ENCODE measurements around the gene UGT1A8.

Gene UGT1A8

GRCh38 chr2:233761040-233761769 is 143.8 kb downstream of the UGT1A8 start:
- no peak for DNase-seq (ENCODE audit: low spot score)
- H3K4me3 Mint-ChIP-seq, result no peak overlapping the region
- no peaks in the 10 kb centered on the region for H3K9me3 Mint-ChIP-seq
- H3K27ac Mint-ChIP-seq, result no peak overlapping the region
- peaks cover 11% of the 10 kb centered on the region for H3K27me3 Mint-ChIP-seq (ENCODE audit: low read depth)
- no peaks in the 10 kb centered on the region for H3K36me3 Mint-ChIP-seq (ENCODE audit: low read depth)
- no peaks in the 10 kb centered on the region for H3K4me1 Mint-ChIP-seq (ENCODE audit: low read depth)

- H3K27me3 Mint-ChIP-seq (ENCODE audit: low read depth), result peaks cover 13% of the 10 kb centered on the region
- no peaks in the 10 kb centered on the region for H3K9me3 Mint-ChIP-seq
- H3K4me1 Mint-ChIP-seq (ENCODE audit: low read depth), result no peaks in the 10 kb centered on the region
- no peak overlapping the region for H3K4me3 Mint-ChIP-seq
- H3K27ac Mint-ChIP-seq, result no peak overlapping the region
- H3K36me3 Mint-ChIP-seq (ENCODE audit: low read depth), result no peaks in the 10 kb centered on the region
- no peak for DNase-seq (ENCODE audit: low spot score)
Measured at GRCh38 chr2:233764264-233764663, 146.8 kb downstream of the UGT1A8 start.

- Mint-ChIP-seq H3K27ac (no peak overlapping the region), H3K4me3 (no peak overlapping the region), H3K4me1 (ENCODE audit: low read depth) (no peaks in the 10 kb centered on the region), H3K9me3 (no peaks in the 10 kb centered on the region), H3K27me3 (ENCODE audit: low read depth) (peaks cover 13% of the 10 kb centered on the region), H3K36me3 (ENCODE audit: low read depth) (no peaks in the 10 kb centered on the region)
- DNase-seq (ENCODE audit: low spot score), result no peak
Measured at GRCh38 chr2:233764761-233765160, 147.3 kb downstream of the UGT1A8 start.

GRCh38 chr2:233766416-233766815 is 149.0 kb downstream of the UGT1A8 start:
- H3K4me3 Mint-ChIP-seq, result no peak overlapping the region
- no peaks in the 10 kb centered on the region for H3K9me3 Mint-ChIP-seq
- no peak for DNase-seq (ENCODE audit: low spot score)
- H3K27me3 Mint-ChIP-seq (ENCODE audit: low read depth), result peaks cover 13% of the 10 kb centered on the region
- no peaks in the 10 kb centered on the region for H3K36me3 Mint-ChIP-seq (ENCODE audit: low read depth)
- no peak overlapping the region for H3K27ac Mint-ChIP-seq
- no peaks in the 10 kb centered on the region for H3K4me1 Mint-ChIP-seq (ENCODE audit: low read depth)

- no peaks in the 10 kb centered on the region for H3K4me1 Mint-ChIP-seq (ENCODE audit: low read depth)
- no peaks in the 10 kb centered on the region for H3K9me3 Mint-ChIP-seq
- H3K27me3 Mint-ChIP-seq (ENCODE audit: low read depth), result peaks cover 10% of the 10 kb centered on the region
Measured at GRCh38 chr2:233768076-233768475, 150.6 kb downstream of the UGT1A8 start.

GRCh38 chr2:233769260-233769659 is 151.8 kb downstream of the UGT1A8 start:
- no peak overlapping the region for H3K27ac Mint-ChIP-seq
- peaks cover 4% of the 10 kb centered on the region for H3K27me3 Mint-ChIP-seq (ENCODE audit: low read depth)
- H3K9me3 Mint-ChIP-seq, result no peaks in the 10 kb centered on the region
- DNase-seq (ENCODE audit: low spot score), result no peak
- no peaks in the 10 kb centered on the region for H3K36me3 Mint-ChIP-seq (ENCODE audit: low read depth)
- H3K4me3 Mint-ChIP-seq, result no peak overlapping the region
- no peaks in the 10 kb centered on the region for H3K4me1 Mint-ChIP-seq (ENCODE audit: low read depth)

More at GRCh38 chr2:233768076-233768475, 150.6 kb downstream of the UGT1A8 start:
- no peak for DNase-seq (ENCODE audit: low spot score)
- H3K36me3 Mint-ChIP-seq (ENCODE audit: low read depth), result no peaks in the 10 kb centered on the region
- H3K4me3 Mint-ChIP-seq, result no peak overlapping the region
- H3K27ac Mint-ChIP-seq, result no peak overlapping the region

- no peaks in the 10 kb centered on the region for H3K4me1 Mint-ChIP-seq (ENCODE audit: low read depth)
- no peak for DNase-seq (ENCODE audit: low spot score)
- H3K9me3 Mint-ChIP-seq, result peaks cover 3% of the 10 kb centered on the region
- no peak overlapping the region for H3K4me3 Mint-ChIP-seq
- no peaks in the 10 kb centered on the region for H3K36me3 Mint-ChIP-seq (ENCODE audit: low read depth)
- H3K27ac Mint-ChIP-seq, result no peak overlapping the region
- no peaks in the 10 kb centered on the region for H3K27me3 Mint-ChIP-seq (ENCODE audit: low read depth)
Measured at GRCh38 chr2:233772153-233772552, 154.7 kb downstream of the UGT1A8 start.

- no peaks in the 10 kb centered on the region for H3K36me3 Mint-ChIP-seq (ENCODE audit: low read depth)
- H3K9me3 Mint-ChIP-seq, result peaks cover 3% of the 10 kb centered on the region
- H3K27me3 Mint-ChIP-seq (ENCODE audit: low read depth), result no peaks in the 10 kb centered on the region
- no peak for DNase-seq (ENCODE audit: low spot score)
- H3K4me3 Mint-ChIP-seq, result no peak overlapping the region
- no peaks in the 10 kb centered on the region for H3K4me1 Mint-ChIP-seq (ENCODE audit: low read depth)
- H3K27ac Mint-ChIP-seq, result no peak overlapping the region
Measured at GRCh38 chr2:233772583-233772982, 155.2 kb downstream of the UGT1A8 start.

- no peak for DNase-seq (ENCODE audit: low spot score)
- H3K9me3 Mint-ChIP-seq, result peaks cover 3% of the 10 kb centered on the region
- no peaks in the 10 kb centered on the region for H3K27me3 Mint-ChIP-seq (ENCODE audit: low read depth)
Measured at GRCh38 chr2:233773854-233774253, 156.4 kb downstream of the UGT1A8 start.

GRCh38 chr2:233775414-233775813 is 158.0 kb downstream of the UGT1A8 start:
- no peaks in the 10 kb centered on the region for H3K27me3 Mint-ChIP-seq (ENCODE audit: low read depth)
- peaks cover 3% of the 10 kb centered on the region for H3K9me3 Mint-ChIP-seq
- no peaks in the 10 kb centered on the region for H3K36me3 Mint-ChIP-seq (ENCODE audit: low read depth)

More at GRCh38 chr2:233773854-233774253, 156.4 kb downstream of the UGT1A8 start:
- Mint-ChIP-seq H3K36me3 (ENCODE audit: low read depth) (no peaks in the 10 kb centered on the region), H3K4me3 (no peak overlapping the region), H3K27ac (no peak overlapping the region), H3K4me1 (ENCODE audit: low read depth) (no peaks in the 10 kb centered on the region)

GRCh38 chr2:233778030-233778429 is 160.6 kb downstream of the UGT1A8 start, which contains the start of gene MROH2A:
Gene MROH2A, plus strand, starts transcription at chr2:233778330. Its CDS starts 1,029 bp downstream, at chr2:233779359.
- peaks cover 8% of the 10 kb centered on the region for H3K27me3 Mint-ChIP-seq (ENCODE audit: low read depth)
- H3K9me3 Mint-ChIP-seq, result peaks cover 3% of the 10 kb centered on the region
- H3K36me3 Mint-ChIP-seq (ENCODE audit: low read depth), result no peaks in the 10 kb centered on the region
- no peak within 1 kb of the TSS for H3K27ac Mint-ChIP-seq
- no peak for DNase-seq (ENCODE audit: low spot score)
- no peaks in the 10 kb centered on the region for H3K4me1 Mint-ChIP-seq (ENCODE audit: low read depth)
- H3K4me3 Mint-ChIP-seq, result no peak within 1 kb of the TSS

More at GRCh38 chr2:233775414-233775813, 158.0 kb downstream of the UGT1A8 start:
- no peak overlapping the region for H3K4me3 Mint-ChIP-seq
- no peak overlapping the region for H3K27ac Mint-ChIP-seq
- DNase-seq (ENCODE audit: low spot score), result no peak
- H3K4me1 Mint-ChIP-seq (ENCODE audit: low read depth), result no peaks in the 10 kb centered on the region

- no peak overlapping the region for H3K4me3 Mint-ChIP-seq
- DNase-seq (ENCODE audit: low spot score), result no peak
- H3K36me3 Mint-ChIP-seq (ENCODE audit: low read depth), result no peaks in the 10 kb centered on the region
- peaks cover 3% of the 10 kb centered on the region for H3K9me3 Mint-ChIP-seq
- no peak overlapping the region for H3K27ac Mint-ChIP-seq
- H3K4me1 Mint-ChIP-seq (ENCODE audit: low read depth), result no peaks in the 10 kb centered on the region
- H3K27me3 Mint-ChIP-seq (ENCODE audit: low read depth), result peaks cover 10% of the 10 kb centered on the region
Measured at GRCh38 chr2:233779722-233780121, 162.3 kb downstream of the UGT1A8 start.

- peaks cover 10% of the 10 kb centered on the region for H3K27me3 Mint-ChIP-seq (ENCODE audit: low read depth)
- peaks cover 3% of the 10 kb centered on the region for H3K9me3 Mint-ChIP-seq
- DNase-seq (ENCODE audit: low spot score), result no peak
- no peaks in the 10 kb centered on the region for H3K4me1 Mint-ChIP-seq (ENCODE audit: low read depth)
- H3K27ac Mint-ChIP-seq, result no peak overlapping the region
- no peak overlapping the region for H3K4me3 Mint-ChIP-seq
- H3K36me3 Mint-ChIP-seq (ENCODE audit: low read depth), result no peaks in the 10 kb centered on the region
Measured at GRCh38 chr2:233780771-233781170, 163.3 kb downstream of the UGT1A8 start.

GRCh38 chr2:233789554-233789953 is 172.1 kb downstream of the UGT1A8 start:
- H3K4me3 Mint-ChIP-seq, result no peak overlapping the region
- H3K4me1 Mint-ChIP-seq (ENCODE audit: low read depth), result no peaks in the 10 kb centered on the region
- DNase-seq (ENCODE audit: low spot score), result no peak
- H3K36me3 Mint-ChIP-seq (ENCODE audit: low read depth), result no peaks in the 10 kb centered on the region
- H3K27ac Mint-ChIP-seq, result no peak overlapping the region
- no peaks in the 10 kb centered on the region for H3K9me3 Mint-ChIP-seq
- H3K27me3 Mint-ChIP-seq (ENCODE audit: low read depth), result no peaks in the 10 kb centered on the region

Data from T-helper 2 cell treated with Interferon-gamma antibody and Interleukin-4, amounts not matched to agents 5 μg/mL and 100 μg/mL, for 36 hours (primary cell).